OCI-LY7 (cell line): Measurements from ENCODE around the gene SLC2A3.
"Not testable (repeated sequence)": the region's sequence is repeated elsewhere in the genome, so short reads cannot be mapped to it uniquely, and the experiment has no call there.

Source experiments
- EZH2phosphoT487 ChIP-seq: fragments of 200-600 bp; sonication (generic); IDR thresholded peaks from 2 replicates; pipeline ENCODE4 v1.6.1; 2018; ENCODE audit warnings: low read depth, borderline replicate concordance, mild to moderate bottlenecking, mixed run types, antibody characterized with exemption, low read length, moderate library complexity, mixed read lengths
- TF ChIP-seq, protein P1 (sequence below): fragments of 200-600 bp; sonication (generic); conservative IDR thresholded peaks from 2 replicates; pipeline ENCODE4 v1.5.1; 2014; ENCODE audit warnings: mild to moderate bottlenecking, antibody characterized with exemption, low read length, moderate library complexity, mixed read lengths

DNA sequence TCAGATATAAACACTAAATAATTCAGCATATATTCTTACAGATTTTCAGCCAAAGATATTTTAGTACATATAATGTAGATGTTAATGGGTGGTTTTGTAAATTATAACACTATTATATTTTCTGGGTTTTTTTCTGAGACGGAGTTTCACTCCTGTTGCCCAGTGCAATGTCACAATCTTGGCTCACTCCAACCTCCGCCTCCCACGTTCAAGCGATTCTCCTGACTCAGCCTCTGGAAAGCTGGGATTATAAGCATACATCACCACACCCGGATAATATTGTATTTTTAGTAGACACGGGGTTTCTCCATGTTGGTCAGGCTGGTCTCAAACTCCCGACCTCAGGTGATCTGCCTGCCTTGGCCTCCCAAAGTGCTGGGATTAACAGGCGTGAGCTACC is 33.6 kb downstream of the SLC2A3 start:
- TF ChIP-seq, protein P1, sequence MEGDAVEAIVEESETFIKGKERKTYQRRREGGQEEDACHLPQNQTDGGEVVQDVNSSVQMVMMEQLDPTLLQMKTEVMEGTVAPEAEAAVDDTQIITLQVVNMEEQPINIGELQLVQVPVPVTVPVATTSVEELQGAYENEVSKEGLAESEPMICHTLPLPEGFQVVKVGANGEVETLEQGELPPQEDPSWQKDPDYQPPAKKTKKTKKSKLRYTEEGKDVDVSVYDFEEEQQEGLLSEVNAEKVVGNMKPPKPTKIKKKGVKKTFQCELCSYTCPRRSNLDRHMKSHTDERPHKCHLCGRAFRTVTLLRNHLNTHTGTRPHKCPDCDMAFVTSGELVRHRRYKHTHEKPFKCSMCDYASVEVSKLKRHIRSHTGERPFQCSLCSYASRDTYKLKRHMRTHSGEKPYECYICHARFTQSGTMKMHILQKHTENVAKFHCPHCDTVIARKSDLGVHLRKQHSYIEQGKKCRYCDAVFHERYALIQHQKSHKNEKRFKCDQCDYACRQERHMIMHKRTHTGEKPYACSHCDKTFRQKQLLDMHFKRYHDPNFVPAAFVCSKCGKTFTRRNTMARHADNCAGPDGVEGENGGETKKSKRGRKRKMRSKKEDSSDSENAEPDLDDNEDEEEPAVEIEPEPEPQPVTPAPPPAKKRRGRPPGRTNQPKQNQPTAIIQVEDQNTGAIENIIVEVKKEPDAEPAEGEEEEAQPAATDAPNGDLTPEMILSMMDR = not testable (repeated sequence)
- not testable (repeated sequence) for TF ChIP-seq EZH2phosphoT487
